ENCODE measurements around the gene COA5. TPM values are rescaled to one million over a fixed set of nuclear protein-coding genes. Genes with fewer than 3 reads are reported as not detected.

Gene COA5
- total and polyA plus RNA-seq, 10 donors: 24.4 to 69.7 (median 40.1) TPM

GRCh38 chr2:98588880-98589431 is 19.4 kb downstream of the COA5 start:
- no peak overlapping the region for H3K4me3 ChIP-seq
- no peaks in the 10 kb centered on the region for H3K27me3 ChIP-seq (replicated peaks in 1 of 7)
- TF ChIP-seq, protein P1, sequence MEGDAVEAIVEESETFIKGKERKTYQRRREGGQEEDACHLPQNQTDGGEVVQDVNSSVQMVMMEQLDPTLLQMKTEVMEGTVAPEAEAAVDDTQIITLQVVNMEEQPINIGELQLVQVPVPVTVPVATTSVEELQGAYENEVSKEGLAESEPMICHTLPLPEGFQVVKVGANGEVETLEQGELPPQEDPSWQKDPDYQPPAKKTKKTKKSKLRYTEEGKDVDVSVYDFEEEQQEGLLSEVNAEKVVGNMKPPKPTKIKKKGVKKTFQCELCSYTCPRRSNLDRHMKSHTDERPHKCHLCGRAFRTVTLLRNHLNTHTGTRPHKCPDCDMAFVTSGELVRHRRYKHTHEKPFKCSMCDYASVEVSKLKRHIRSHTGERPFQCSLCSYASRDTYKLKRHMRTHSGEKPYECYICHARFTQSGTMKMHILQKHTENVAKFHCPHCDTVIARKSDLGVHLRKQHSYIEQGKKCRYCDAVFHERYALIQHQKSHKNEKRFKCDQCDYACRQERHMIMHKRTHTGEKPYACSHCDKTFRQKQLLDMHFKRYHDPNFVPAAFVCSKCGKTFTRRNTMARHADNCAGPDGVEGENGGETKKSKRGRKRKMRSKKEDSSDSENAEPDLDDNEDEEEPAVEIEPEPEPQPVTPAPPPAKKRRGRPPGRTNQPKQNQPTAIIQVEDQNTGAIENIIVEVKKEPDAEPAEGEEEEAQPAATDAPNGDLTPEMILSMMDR (IDR thresholded peaks at IDR 0.05 in 8 of 11, conservative IDR thresholded peaks at IDR 0.05 in 3 of 11): no peak
- TF ChIP-seq POLR2AphosphoS5 (IDR thresholded peaks at IDR 0.05) (no peak), POLR2A (IDR thresholded peaks at IDR 0.05) (no peak)
- WGBS, 5 donors: 61 to 78% (median 74%) methylated on average over 4 of the region's 4 CpGs
- peaks cover 0 to 100% (median 34%) of the 10 kb centered on the region in 6 donors for H3K36me3 ChIP-seq
- no peaks in the 10 kb centered on the region for H3K4me1 ChIP-seq
- intact Hi-C loops (cut with DNase I; ENCODE audit: low total_unique reads): no loop called here
- DNase-seq: no peak
- no peak overlapping the region for H3K27ac ChIP-seq
- peaks cover 0 to 5% (median under 1%) of the 10 kb centered on the region in 8 donors for H3K9me3 ChIP-seq

- Histone ChIP-seq H3K9me3 (no peaks in the 10 kb centered on the region), H3K27ac (no peak overlapping the region), H3K36me3 (peaks cover 0 to 100% (median 43%) of the 10 kb centered on the region in 6 donors), H3K4me1 (no peaks in the 10 kb centered on the region), H3K27me3 (replicated peaks in 1 of 7) (no peaks in the 10 kb centered on the region), H3K4me3 (no peak overlapping the region)
- no peak for DNase-seq
- WGBS, 5 donors: 86 to 95% (median 93%) methylated on average over 6 of the region's 6 CpGs
- TF ChIP-seq, protein P1 (IDR thresholded peaks at IDR 0.05 in 8 of 11, conservative IDR thresholded peaks at IDR 0.05 in 3 of 11): no peak
- TF ChIP-seq POLR2AphosphoS5 (IDR thresholded peaks at IDR 0.05) (no peak), POLR2A (IDR thresholded peaks at IDR 0.05) (no peak)
- intact Hi-C loops (cut with DNase I; ENCODE audit: low total_unique reads): no loop called here
Observed at GRCh38 chr2:98586551-98587140, 21.7 kb downstream of the COA5 start.

DNA sequence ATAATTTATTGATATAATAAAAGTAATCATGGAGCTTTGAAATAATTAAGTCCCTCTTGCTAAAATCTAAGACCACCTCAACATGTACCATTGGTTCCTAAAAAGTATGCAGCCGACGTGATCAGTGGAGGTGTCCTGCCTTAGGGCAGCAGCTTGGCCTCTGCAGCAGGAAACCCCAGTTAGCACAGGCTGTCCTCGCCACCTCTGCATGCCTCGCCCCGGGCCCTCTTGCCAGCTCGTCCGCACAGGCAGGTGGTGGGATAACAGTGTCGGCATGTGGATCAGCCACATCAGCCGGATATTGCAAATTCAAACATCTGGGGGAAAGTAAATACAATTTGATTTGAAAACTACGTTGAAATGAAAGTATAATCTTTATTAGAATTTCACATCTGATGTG is 22.9 kb downstream of the COA5 start:
- 92 to 98% (median 96%) methylated on average over 10 of the region's 10 CpGs for WGBS, 5 donors
- no peak for DNase-seq
- Histone ChIP-seq H3K4me1 (peaks cover 0 to 10% (median 0%) of the 10 kb centered on the region in 6 donors), H3K9me3 (no peaks in the 10 kb centered on the region), H3K4me3 (no peak overlapping the region), H3K27me3 (replicated peaks in 1 of 7) (no peaks in the 10 kb centered on the region), H3K36me3 (peaks cover 0 to 100% (median 43%) of the 10 kb centered on the region in 6 donors), H3K27ac (no peak overlapping the region)
- TF ChIP-seq POLR2AphosphoS5 (IDR thresholded peaks at IDR 0.05) (no peak), POLR2A (IDR thresholded peaks at IDR 0.05) (no peak)
- intact Hi-C loops (cut with DNase I; ENCODE audit: low total_unique reads): no loop called here

DNA sequence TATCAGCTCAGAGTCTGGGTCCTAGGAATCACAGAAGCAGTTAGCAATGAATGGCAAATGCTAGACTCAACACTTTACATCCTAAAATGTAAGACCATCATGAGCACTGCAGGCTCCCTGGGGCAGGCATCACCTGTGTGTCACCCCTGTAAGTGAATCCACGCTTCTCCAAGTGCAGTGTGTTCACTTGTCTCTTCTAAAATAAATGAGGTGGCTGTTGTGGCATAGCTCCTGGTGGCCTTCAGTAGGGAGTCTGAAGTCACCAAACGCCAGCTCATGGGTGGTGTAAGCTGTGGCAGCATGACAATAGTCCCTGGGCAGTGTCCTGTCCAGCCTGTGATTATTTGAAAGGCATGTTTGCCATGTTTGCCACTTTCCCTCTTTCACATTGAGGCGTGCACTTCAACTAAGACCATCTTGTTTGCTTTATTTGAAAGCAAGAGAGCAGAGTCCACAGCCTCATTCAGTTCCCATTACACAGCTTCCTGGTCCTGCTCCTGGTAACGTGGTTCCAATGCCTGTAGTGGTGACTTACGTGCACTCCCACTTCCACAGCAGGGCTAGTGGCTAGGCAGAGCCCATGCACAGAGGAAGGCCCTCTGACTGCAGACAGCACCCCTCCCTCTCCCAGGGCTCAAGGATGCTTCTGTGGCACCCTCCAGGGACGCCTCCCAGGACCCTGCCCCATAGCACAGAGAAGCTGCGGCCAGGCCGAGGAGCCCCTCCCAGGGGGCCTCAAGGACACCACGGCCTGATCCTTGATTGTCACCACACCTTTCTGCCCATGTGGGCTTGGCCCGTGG is 24.3 kb downstream of the COA5 start:
- H3K36me3 ChIP-seq: peaks cover 0 to 100% (median 52%) of the 10 kb centered on the region in 6 donors
- intact Hi-C loops (cut with DNase I; ENCODE audit: low total_unique reads): no loop called here
- no peak for DNase-seq
- 80 to 96% (median 95%) methylated on average over 7 to 10 of the region's 10 CpGs for WGBS, 5 donors
- H3K27ac ChIP-seq: no peak overlapping the region
- peaks cover 0 to 12% (median 0%) of the 10 kb centered on the region in 6 donors for H3K4me1 ChIP-seq
- TF ChIP-seq POLR2AphosphoS5 (IDR thresholded peaks at IDR 0.05) (peak in 1 of 3 donors; percentile 18), POLR2A (IDR thresholded peaks at IDR 0.05) (no peak)
- TF ChIP-seq, protein P1 (IDR thresholded peaks at IDR 0.05 in 8 of 11, conservative IDR thresholded peaks at IDR 0.05 in 3 of 11): no peak
- no peaks in the 10 kb centered on the region for H3K27me3 ChIP-seq (replicated peaks in 1 of 7)
- no peak overlapping the region for H3K4me3 ChIP-seq
- H3K9me3 ChIP-seq: no peaks in the 10 kb centered on the region
